ENCODE data around the gene CHST9.

DNA sequence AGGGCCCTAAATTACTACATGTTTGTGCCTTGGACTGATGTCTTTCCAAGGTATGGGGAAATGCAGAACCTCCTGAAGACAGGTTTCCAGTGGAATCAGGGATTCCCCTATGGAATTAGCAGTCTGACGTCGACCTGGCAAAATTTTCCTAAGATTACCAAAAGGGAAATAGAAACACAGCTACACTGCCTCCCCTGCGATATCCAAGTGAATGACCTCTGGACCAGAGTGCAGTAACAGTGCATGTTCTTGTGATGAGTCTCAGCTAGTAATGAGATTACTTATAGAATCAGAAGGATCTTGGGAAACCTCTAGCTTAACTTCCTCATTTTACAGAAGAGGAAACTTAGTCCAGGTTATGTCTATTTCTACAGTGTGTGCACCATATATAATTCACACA, 21.3 kb upstream of the CHST9 start:
- TF ChIP-seq CTCF (conservative IDR thresholded peaks at IDR 0.05) (no peak), EZH2 (IDR thresholded peaks at IDR 0.05; ENCODE audit: low read depth) (no peak)

Data from PC-9 (cell line).